ENCODE results near the gene DCAF15.
A peak's percentile ranks its signal among the peaks of the same experiment; 100 is the strongest.
"Not testable (repeated sequence)": the region's sequence is repeated elsewhere in the genome, so short reads cannot be mapped to it uniquely, and the experiment has no call there.

DCAF15 gene, protein sequence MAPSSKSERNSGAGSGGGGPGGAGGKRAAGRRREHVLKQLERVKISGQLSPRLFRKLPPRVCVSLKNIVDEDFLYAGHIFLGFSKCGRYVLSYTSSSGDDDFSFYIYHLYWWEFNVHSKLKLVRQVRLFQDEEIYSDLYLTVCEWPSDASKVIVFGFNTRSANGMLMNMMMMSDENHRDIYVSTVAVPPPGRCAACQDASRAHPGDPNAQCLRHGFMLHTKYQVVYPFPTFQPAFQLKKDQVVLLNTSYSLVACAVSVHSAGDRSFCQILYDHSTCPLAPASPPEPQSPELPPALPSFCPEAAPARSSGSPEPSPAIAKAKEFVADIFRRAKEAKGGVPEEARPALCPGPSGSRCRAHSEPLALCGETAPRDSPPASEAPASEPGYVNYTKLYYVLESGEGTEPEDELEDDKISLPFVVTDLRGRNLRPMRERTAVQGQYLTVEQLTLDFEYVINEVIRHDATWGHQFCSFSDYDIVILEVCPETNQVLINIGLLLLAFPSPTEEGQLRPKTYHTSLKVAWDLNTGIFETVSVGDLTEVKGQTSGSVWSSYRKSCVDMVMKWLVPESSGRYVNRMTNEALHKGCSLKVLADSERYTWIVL

DNA sequence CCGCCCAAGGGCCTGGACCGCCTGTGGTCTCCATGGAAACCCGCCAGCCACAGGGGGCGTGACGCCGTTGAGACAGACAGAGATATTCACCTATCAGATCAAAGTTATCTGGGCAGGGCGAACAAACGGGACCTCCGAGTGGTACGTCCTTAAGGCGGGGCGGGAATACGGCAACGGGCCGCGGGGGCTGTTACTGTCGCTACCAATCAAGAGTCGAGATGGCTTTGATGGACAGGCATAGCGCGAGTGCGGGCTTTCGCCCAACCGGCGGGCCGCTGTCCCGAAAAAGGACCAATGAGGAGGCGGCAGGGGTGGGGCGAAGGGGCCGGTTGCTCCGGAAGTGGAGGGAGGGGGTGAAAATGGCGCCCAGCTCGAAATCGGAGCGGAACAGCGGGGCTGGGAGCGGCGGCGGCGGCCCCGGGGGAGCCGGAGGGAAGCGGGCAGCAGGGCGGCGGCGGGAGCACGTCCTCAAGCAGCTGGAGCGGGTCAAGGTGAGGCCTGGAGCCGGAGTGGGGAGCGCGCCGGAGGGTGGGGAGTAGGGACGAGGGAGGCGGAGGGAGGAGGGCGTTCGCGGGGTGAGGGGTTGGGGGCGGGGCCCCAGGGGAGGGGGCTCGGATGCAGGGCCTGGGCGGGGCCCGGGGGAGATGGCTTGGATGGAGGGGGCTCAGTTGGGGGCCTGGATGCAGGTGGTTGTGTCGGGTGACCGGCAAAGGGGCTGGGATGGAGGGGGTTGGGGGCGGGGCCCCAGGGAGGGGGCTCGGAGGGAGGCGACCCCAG lies at the start of gene DCAF15:
TSS of gene DCAF15 (plus strand) at position 356 of the 777 bp plus-strand sequence. CDS start at position 360, 4 bp downstream.
- DNase-seq (ENCODE audit: low read depth in 2 of 2, low spot score in 1 of 2), result peak; percentile 94 to 99

DNA sequence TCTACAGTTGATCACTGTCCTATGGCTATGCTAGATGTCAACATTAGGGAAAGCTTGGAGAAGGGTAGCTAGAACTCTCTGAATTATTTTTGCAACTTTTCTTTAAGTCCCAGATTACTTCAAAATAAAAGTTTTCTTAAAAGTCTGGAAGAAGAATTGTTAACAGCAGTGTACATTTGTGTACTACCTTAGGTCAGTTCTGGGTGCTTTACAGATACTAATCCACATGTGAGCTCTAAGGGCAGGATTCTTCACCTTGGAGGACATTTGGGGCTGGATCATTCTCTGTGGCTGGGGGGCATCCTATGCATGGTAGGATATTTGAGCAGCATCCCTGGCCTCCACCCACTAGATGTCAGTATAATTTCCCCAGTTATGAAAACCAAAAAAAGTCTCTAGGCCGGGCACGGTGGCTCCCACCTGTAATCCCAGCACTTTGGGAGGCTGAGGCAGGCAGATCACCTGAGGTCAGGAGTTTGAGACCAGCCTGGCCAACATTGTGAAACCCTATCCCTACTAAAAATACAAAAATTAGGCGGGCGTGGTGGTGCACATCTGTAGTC lies 49.2 kb upstream of the DCAF15 start:
- no peak for DNase-seq (ENCODE audit: low read depth in 2 of 2, low spot score in 1 of 2)

DNA sequence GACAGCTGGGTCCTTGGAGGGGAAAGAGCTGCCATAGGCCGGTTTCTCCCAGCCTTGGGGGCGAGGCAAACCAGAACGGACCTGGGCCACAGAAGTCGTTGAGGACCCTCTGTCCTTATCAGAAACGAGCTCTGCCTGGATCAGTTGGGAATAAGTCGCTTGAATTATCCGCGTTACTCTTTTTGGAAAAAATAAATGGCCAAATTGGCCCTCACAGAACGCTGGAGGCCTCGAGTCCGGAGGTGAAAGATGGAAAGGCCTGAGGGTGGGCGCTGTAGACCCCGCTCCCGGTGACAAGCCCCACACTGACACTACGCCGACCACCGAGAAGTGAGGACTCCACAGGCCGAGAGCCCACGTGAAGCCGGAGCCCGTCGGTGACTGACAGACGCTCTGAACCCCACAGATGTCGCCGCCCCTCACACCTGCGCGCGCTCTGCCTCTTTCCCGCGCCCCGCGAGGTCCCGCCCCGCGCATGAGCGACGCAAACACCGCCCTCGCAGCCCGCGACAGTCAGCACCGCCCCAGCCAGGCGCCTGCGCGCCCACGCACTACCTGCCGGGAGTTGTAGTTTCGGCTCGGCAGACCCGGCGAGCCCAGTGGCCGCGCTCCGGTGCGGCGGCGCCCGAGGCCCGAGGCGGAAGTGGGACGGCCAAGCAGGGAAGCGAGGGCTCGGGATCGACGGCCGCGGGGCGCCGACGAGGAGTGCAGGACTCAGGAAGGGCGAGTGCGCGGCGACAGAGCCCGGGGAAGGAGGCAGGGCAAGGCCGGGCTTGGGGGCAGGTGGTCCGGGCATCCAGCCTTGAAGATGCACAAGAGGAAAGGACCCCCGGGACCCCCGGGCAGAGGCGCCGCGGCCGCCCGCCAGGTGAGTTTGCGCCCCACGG lies 46.4 kb upstream of the DCAF15 start, which contains the start of the genes BRME1 and CC2D1A:
TSS of gene BRME1 (minus strand) at position 484 of the 887 bp plus-strand sequence. CDS start 1,225 bp downstream, outside the sequence.
TSS of gene CC2D1A (plus strand) at position 568 of the 887 bp plus-strand sequence. CDS start at position 809, 241 bp downstream.
- peak; percentile 78 to 88 for DNase-seq (ENCODE audit: low read depth in 2 of 2, low spot score in 1 of 2)

DNA sequence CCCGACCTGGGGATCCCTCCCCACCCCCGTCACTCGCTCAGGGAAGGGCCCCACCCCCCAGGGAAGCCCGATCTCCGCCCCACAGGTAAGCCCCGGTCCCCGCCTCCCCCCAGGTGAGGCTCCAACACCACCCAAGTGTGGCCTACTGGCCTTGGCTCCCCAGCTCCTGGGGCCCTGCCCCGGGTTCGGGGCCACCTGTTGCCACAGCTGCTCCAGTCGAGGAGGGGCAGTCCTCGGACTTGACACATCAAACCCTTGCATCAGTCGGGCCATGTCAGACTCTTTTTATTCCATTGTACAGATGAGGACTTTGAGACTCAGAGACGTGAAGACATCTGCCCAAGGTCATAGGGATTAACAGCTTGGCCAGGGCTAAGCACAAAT lies 45.8 kb upstream of the DCAF15 start:
- no peak for DNase-seq (ENCODE audit: low read depth in 2 of 2, low spot score in 1 of 2)

DNA sequence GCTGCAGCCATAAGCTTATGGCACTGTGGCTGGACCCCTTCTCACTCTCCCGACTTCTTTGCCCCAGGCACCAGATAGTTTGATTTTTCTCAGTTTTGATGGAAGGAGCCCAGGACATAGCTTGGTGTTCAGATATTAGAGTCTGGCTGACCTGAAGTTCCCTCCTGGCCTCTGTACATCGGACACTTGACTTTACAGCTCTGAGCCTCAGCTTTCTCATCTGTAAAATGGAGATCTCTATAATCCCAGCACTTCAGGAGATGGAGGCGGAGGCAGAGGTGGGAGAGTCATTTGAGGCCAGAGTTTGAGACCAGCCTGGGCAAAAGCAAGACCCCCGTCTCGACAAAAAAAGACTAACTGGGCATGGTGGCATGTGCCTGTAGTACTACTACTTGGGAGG lies 45.4 kb upstream of the DCAF15 start:
- DNase-seq (ENCODE audit: low read depth in 2 of 2, low spot score in 1 of 2), result no peak

DNA sequence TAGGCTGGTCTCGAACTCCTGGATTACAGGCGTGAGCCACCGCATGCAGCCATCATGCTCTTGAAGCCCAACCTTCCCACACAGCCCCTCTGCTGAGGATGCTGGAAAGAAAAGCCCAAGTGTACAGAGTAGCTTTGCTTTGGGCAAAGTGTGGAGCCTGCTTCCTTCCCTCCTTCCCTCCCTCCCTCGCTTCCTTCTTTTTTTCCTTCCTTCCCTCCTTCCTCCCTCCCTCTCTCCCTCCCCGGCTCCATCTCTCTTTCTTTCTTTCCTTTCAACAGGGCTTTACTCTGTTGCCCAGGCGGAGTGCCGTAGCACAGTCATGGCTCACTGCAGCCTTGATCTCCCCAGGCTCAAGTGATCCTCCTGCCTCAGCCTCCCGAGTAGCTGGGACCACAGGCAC lies 43.6 kb upstream of the DCAF15 start:
- no peak for DNase-seq (ENCODE audit: low read depth in 2 of 2, low spot score in 1 of 2)

DNA sequence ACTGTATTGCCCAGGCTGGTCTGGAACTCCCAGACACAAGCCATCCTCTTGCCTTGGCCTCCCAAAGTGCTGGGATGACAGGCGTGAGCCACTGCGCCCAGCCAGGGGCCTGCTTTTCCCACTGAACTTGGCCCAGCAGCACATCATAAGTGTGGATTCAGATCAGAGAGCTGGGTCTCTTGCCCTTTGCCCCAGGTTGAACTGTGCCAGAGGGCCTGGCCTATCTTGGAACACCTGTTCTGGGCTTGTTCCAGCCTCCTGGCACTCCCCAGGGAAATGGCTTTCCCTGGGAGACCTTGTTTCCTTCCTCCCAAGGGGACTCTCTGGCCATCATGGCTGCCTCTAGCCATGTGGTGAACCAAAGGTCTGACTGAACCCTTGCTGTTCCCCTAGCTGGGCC lies 42.9 kb upstream of the DCAF15 start:
- no peak for DNase-seq (ENCODE audit: low read depth in 2 of 2, low spot score in 1 of 2)

DNA sequence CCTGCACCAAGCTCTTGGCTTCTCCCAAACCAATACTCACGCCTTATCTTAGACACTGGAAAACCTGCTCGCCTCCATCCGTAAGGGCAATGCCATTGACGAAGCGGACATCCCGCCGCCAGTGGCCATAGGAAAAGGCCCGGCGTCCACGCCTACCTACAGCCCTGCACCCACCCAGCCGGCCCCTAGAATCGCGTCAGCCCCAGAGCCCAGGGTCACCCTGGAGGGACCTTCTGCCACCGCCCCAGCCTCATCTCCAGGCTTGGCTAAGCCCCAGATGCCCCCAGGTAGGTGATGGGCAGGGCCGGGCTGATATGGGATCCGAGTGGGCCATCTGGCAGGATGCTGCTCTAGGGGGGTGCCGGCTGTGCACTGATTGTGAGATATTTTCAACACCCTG lies 39.0 kb upstream of the DCAF15 start:
- no peak for DNase-seq (ENCODE audit: low read depth in 2 of 2, low spot score in 1 of 2)

DNA sequence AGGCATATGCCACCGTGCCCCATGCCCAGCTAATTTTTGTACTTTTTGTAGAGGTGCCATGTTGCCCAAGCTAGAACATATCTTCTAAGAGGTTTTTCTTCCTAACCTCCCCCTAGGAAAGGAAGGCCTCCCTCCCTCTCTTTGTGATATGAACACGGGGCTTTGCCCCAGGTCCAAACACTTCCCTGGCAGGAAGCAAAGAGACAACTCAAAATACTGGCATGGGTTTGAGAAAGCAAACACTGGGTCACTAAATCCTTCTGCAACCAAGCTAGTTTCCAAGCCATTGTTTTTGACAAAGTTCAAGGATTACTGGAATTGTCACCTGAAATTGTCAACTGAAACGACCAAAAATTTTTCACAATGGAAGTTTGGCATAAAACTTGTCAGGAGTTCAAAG lies 37.5 kb upstream of the DCAF15 start:
- no peak for DNase-seq (ENCODE audit: low read depth in 2 of 2, low spot score in 1 of 2)

DNA sequence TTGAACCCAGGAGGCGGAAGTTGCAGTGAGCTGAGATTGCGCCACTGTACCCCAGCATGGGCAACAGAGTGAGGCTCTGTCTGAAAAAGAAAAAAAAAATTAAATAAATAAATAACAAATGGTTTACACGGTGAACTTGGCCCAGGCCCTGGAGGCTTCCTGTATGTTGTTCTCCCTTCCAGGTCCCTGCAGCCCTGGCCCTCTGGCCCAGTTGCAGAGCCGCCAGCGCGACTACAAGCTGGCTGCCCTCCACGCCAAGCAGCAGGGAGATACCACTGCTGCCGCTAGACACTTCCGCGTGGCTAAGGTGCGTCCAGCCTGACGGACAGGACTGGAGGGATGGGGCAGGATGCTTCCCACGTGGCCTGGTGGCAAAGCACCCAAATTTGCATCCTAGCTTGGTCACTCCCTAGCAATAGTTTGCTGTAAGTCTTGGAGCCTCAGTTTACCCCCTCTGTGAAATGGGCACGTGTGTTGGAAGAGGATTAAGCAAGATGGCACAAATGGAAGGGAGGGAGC lies 34.4 kb upstream of the DCAF15 start:
- no peak for DNase-seq (ENCODE audit: low read depth in 2 of 2, low spot score in 1 of 2)

DNA sequence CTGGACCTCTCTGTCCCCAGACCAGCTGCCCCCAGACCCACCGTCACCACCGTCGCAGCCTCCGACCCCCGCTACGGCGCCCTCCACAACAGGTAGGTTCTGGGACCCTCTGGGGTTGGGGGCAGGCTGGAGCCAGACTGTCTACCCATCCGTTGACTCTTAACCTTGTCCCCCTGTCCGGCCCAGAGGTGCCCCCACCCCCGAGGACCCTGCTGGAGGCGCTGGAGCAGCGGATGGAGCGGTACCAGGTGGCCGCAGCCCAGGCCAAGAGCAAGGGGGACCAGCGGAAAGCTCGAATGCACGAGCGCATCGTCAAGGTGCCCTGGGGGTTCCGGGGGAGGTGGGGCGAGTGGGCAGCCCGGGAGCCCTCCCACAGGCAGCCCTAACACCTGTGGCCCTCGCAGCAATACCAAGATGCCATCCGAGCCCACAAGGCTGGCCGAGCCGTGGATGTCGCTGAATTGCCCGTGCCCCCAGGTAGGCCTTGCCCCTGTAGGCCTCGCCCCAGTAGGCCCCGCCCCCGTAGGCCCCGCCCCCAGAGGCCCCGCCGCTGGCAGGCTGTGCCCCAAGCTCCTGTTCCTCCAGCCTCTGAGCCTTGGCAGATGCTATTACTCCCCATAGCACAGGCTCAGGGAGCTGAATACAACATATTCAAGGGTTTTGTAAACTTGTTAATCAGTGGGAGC lies 33.4 kb upstream of the DCAF15 start:
- no peak for DNase-seq (ENCODE audit: low read depth in 2 of 2, low spot score in 1 of 2)

DNA sequence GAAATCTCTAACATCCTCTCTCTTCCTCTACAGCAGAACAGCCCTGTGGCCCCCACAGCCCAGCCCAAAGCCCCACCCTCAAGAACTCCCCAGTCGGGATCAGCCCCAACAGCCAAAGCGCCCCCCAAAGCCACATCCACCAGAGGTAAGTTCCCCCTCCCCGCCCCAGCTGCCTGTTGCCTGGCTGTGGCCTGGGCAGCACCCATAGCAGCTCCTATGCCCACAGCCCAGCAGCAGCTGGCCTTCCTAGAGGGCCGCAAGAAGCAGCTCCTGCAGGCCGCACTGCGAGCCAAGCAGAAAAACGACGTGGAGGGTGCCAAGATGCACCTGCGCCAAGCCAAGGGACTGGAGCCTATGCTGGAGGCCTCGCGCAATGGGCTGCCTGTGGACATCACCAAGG lies 31.8 kb upstream of the DCAF15 start:
- no peak for DNase-seq (ENCODE audit: low read depth in 2 of 2, low spot score in 1 of 2)

DNA sequence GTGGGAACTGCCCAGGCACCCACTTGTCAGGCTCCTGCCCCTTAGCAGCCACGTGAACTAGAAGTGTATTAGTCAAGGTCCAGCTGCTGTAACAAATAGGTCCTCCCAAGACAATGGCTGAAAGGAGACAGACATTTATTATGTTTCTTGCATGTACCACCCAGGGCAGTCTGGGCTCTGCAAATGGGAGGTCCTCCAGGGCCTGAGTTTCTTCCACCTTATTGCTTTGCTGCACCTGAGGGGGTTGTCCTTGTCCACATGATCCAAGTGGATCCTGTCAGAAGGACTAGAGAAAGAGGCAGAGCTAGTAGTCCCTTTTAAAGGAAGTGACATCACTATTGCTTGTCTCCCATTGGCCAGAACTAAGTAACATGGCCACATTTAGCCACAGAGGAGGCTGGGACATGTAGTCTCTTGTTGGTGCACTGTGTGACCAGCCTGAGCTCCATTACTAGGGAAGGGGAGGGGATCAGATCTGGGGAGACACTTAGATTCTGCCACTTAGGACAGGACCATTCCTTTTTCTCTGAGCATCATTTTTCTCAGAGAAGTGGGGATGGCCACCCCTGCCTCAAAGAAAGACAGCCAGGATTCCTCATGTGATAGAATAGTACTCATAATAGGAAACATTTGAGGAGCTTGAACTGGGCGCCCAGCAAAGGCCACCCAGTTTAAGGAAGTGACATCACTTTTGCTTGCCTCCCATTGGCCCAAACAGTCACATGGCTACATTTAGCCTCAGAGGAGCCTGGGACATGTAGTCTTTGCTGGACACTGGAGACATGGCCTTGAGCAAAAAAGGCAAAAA lies 31.2 kb upstream of the DCAF15 start:
- DNase-seq (ENCODE audit: low read depth in 2 of 2, low spot score in 1 of 2), result no peak

DNA sequence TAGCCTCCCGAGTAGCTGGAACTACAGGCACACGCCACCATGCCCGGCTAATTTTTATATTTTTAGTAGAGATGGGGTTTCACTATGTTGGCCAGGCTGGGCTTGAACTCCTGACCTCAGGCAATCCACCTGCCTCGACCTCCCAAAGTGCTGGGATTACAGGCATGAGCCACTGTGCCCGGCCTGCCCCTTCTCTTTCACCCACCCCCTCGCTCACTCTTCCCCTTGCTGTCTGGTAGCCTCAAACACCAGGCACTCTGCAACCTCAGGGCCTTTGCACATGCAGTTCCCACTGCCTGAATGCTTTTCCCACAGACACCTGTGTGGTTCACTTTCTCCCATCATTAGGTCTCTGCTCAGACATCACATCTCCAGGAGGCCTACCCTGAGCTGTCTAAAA lies 30.2 kb upstream of the DCAF15 start:
- DNase-seq (ENCODE audit: low read depth in 2 of 2, low spot score in 1 of 2), result not testable (repeated sequence)

DNA sequence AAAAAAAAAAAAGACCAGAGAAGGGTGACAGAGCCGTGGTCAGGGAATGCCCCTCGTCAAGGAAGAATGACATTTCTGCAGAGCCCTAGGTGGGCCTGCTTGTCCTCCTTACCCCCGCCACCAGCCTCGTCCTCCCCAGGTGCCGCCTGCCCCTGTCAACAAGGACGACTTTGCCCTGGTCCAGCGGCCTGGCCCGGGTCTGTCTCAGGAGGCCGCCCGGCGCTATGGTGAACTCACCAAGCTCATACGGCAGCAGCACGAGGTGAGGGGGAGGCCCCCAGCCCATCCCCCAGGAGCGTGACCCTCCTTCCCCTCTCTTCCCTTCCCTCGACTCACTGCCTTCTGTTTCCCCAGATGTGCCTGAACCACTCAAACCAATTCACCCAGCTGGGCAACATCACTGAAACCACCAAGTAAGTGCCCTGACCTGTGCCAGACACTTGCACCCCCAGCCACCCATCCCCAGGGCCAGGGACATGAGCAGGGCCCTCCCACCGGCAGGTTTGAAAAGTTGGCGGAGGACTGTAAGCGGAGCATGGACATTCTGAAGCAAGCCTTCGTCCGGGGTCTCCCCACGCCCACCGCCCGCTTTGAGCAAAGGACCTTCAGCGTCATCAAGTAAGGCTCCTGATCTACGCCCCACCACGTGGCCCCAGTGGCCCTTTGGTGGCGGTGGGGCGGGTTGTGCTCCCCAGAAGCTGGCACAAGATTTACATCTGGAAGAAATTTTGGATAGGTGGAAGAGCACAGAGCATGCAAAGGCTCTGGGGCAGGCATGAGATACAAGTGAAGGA lies 28.9 kb upstream of the DCAF15 start:
- no peak for DNase-seq (ENCODE audit: low read depth in 2 of 2, low spot score in 1 of 2)

DNA sequence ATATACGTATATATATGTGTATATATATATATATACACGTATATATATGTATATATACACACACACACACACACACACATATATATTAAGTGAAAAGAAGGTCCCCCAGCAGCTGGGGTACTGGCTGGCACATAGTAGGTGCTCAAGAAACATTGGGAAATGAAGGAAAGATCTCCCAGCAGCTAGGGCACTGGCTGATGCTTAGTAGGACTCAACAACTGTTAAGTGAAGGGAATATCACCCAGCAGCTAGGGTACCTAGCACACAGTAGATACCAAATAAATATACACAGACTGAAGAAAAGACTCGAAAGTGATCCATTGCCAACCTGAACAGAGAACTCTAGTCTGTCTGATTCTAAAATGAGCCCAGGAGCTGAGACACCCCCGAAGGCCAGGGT lies 26.3 kb upstream of the DCAF15 start:
- no peak for DNase-seq (ENCODE audit: low read depth in 2 of 2, low spot score in 1 of 2)

DNA sequence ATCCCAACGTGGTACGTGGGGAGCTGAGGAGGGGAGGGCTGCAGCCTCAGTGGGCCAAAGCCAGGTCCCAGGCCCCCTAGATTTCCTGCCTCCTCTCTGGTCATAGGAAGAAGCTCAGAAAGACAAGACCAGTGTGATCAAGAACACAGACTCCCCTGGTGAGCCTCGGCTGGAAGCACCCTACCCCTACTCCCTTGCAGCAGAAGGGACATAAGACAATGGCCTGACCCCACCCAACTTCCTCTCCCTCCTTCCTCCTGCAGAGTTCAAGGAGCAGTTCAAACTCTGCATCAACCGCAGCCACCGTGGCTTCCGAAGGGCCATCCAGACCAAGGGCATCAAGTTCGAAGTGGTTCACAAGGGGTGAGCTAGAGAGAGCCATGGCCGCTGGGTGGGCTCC lies 25.6 kb upstream of the DCAF15 start:
- no peak for DNase-seq (ENCODE audit: low read depth in 2 of 2, low spot score in 1 of 2)

DNA sequence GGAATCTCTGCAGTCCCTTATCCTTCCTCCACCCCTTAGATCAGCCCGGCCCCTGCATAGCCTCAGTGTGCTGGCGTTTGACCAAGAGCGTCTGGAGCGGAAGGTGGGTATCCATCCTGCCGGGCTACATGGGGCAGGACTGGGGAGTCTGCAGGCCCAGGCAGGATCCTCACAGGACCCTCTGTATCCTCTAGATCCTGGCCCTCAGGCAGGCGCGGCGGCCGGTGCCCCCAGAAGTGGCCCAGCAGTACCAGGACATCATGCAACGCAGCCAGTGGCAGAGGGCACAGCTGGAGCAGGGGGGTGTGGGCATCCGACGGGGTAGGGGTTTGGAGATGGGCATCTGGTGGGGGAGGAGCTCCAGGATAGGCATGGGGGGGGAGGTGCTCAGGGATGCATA lies 23.0 kb upstream of the DCAF15 start:
- DNase-seq (ENCODE audit: low read depth in 2 of 2, low spot score in 1 of 2), result no peak

All from stimulated activated CD8-positive, alpha-beta memory T cell treated with anti-CD3 and anti-CD28 coated beads, Interleukin-4, amount 100 ng/mL, for 1 hour (primary cell).